ENCODE measurements around the gene PVR.

GRCh38 chr19:44644402-44645016 is 799 bp downstream of the PVR start:
- TF ChIP-seq CTCF (IDR thresholded peaks at IDR 0.05) = no peak
- TF ChIP-seq REST (IDR thresholded peaks at IDR 0.05; ENCODE audit: insufficient read depth in 1 of 2, low read depth in 2 of 2, low read length in 1 of 2) = no peak
- TF ChIP-seq POLR2AphosphoS5 (IDR thresholded peaks at IDR 0.05; ENCODE audit: low read depth, low read length) = no peak
- no peak for TF ChIP-seq SIN3A (IDR thresholded peaks at IDR 0.05; ENCODE audit: borderline replicate concordance, insufficient read depth, low read depth, low read length)
- no peak for TF ChIP-seq TCF7L2 (IDR thresholded peaks at IDR 0.05; ENCODE audit: low read depth, low read length)

All from Panc1 (cell line).